KMS-11 (cell line): ENCODE measurements around the gene RUSC1.

Experiments
- H2AFZ ChIP-seq: fragments of 200-600 bp; sonication (generic); 2 replicates; pipeline ENCODE4 v1.6.1; 2016; ENCODE audit warnings: antibody characterized with exemption, mixed run types, low read depth
- H3K27ac ChIP-seq: fragments of 200-600 bp; sonication (generic); 2 replicates; pipeline ENCODE4 v1.6.1; 2016; ENCODE audit warnings: mild to moderate bottlenecking, mixed run types
- H3K27me3 ChIP-seq: fragments of 200-600 bp; sonication (generic); 2 replicates; pipeline ENCODE4 v1.6.1; 2017; ENCODE audit warnings: mild to moderate bottlenecking, low read depth, mixed run types, moderate library complexity; ENCODE audit not compliant: insufficient read depth
- H3K36me3 ChIP-seq: fragments of 200-600 bp; sonication (generic); 2 replicates; pipeline ENCODE4 v1.6.1; 2017; ENCODE audit warnings: mild to moderate bottlenecking, mixed run types; ENCODE audit not compliant: insufficient read depth
- H3K4me1 ChIP-seq: fragments of 200-600 bp; sonication (generic); 2 replicates; pipeline ENCODE4 v1.6.1; 2016; ENCODE audit warnings: mild to moderate bottlenecking, low read depth, mixed run types; ENCODE audit not compliant: poor library complexity, severe bottlenecking
- H3K4me2 ChIP-seq: fragments of 200-600 bp; sonication (generic); 2 replicates; pipeline ENCODE4 v1.7.0; 2016; ENCODE audit warnings: mild to moderate bottlenecking, mixed run types
- H3K4me3 ChIP-seq: fragments of 200-600 bp; sonication (generic); IDR thresholded peaks from 2 replicates; pipeline ENCODE4 v1.6.1; 2017; ENCODE audit warnings: low read depth, low read length, mixed read lengths; ENCODE audit not compliant: insufficient read depth
- H3K79me2 ChIP-seq: fragments of 200-600 bp; sonication (generic); 2 replicates; pipeline ENCODE4 v1.6.1; 2016; ENCODE audit warnings: low read depth, mixed run types; ENCODE audit not compliant: insufficient read depth
- H3K9ac ChIP-seq: fragments of 200-600 bp; sonication (generic); 2 replicates; pipeline ENCODE4 v1.6.1; 2016; ENCODE audit warnings: mild to moderate bottlenecking, mixed run types
- H4K20me1 ChIP-seq: fragments of 200-600 bp; sonication (generic); 2 replicates; pipeline ENCODE4 v1.6.1; 2016; ENCODE audit warnings: mild to moderate bottlenecking, mixed run types; ENCODE audit not compliant: insufficient read depth
- CTCF ChIP-seq: fragments of 200-600 bp; sonication (generic); conservative IDR thresholded peaks from 2 replicates; pipeline ENCODE4 v1.6.1; 2017; ENCODE audit warnings: low read depth, mild to moderate bottlenecking, antibody characterized with exemption, low read length, moderate library complexity, mixed read lengths

RUSC1 gene

GRCh38 chr1:155277070-155277901 lies 43.4 kb upstream of the RUSC1 start, which contains the start of gene HCN3:
Gene HCN3, plus strand, starts transcription at chr1:155277463. Its CDS starts 128 bp downstream, at chr1:155277591.
- peak; percentile 88 for TF ChIP-seq CTCF
- Histone ChIP-seq H3K4me3 (peak within 1 kb of the TSS; percentile 99), H3K27me3 (peaks cover 4% of the 10 kb centered on the region), H3K4me1 (peaks cover 30% of the 10 kb centered on the region), H3K36me3 (no peaks in the 10 kb centered on the region), H3K27ac (no peak within 1 kb of the TSS), H3K9ac (no peak within 1 kb of the TSS), H3K4me2 (peak within 1 kb of the TSS; percentile 99), H4K20me1 (no peaks in the 10 kb centered on the region), H2AFZ (peak within 1 kb of the TSS; percentile 90), H3K79me2 (peaks cover 8% of the 10 kb centered on the region)

- Histone ChIP-seq H3K27me3 (peaks cover 4% of the 10 kb centered on the region), H4K20me1 (no peaks in the 10 kb centered on the region), H2AFZ (peak overlapping the region; percentile 90), H3K4me3 (peak overlapping the region; percentile 99), H3K4me1 (peaks cover 27% of the 10 kb centered on the region), H3K36me3 (no peaks in the 10 kb centered on the region), H3K4me2 (peak overlapping the region; percentile 99), H3K27ac (no peak overlapping the region), H3K9ac (no peak overlapping the region), H3K79me2 (no peaks in the 10 kb centered on the region)
- TF ChIP-seq CTCF: peak; percentile 69
Measured at GRCh38 chr1:155277902-155278688, 42.6 kb upstream of the RUSC1 start.

GRCh38 chr1:155278689-155279160 lies 42.0 kb upstream of the RUSC1 start:
- peaks cover 24% of the 10 kb centered on the region for H3K4me1 ChIP-seq
- H3K27ac ChIP-seq: no peak overlapping the region
- TF ChIP-seq CTCF: 0 out of 2 replicates have a peak, but pooled peaks have one; percentile 23
- H3K79me2 ChIP-seq: no peaks in the 10 kb centered on the region
- H2AFZ ChIP-seq: no peak overlapping the region; the same call in 1 of the 2 replicates
- H4K20me1 ChIP-seq: no peaks in the 10 kb centered on the region
- no peak overlapping the region for H3K9ac ChIP-seq
- H3K4me2 ChIP-seq: peak overlapping the region; percentile 99
- H3K4me3 ChIP-seq: no peak overlapping the region
- peaks cover 4% of the 10 kb centered on the region for H3K27me3 ChIP-seq
- no peaks in the 10 kb centered on the region for H3K36me3 ChIP-seq

GRCh38 chr1:155279268-155279667 lies 41.4 kb upstream of the RUSC1 start:
- no peak overlapping the region for H3K9ac ChIP-seq
- TF ChIP-seq CTCF: no peak
- H3K4me2 ChIP-seq: peak overlapping the region; percentile 2; the same call in 1 of the 2 replicates
- H3K36me3 ChIP-seq: no peaks in the 10 kb centered on the region
- H3K27me3 ChIP-seq: peaks cover 4% of the 10 kb centered on the region
- no peak overlapping the region for H3K27ac ChIP-seq
- no peak overlapping the region for H3K4me3 ChIP-seq
- no peaks in the 10 kb centered on the region for H3K79me2 ChIP-seq
- peaks cover 22% of the 10 kb centered on the region for H3K4me1 ChIP-seq
- H4K20me1 ChIP-seq: no peaks in the 10 kb centered on the region
- H2AFZ ChIP-seq: no peak overlapping the region
